HEK293 (cell line): ENCODE data around the gene UNC119.

ENCODE experiments used
- CTCF ChIA-PET: fragments of 350-600 bp; formaldehyde crosslinking; extraction: SDS; loops from one replicate; lab custom pipeline; 2021; ENCODE audit warnings: antibody characterized with exemption; lab: Yijun Ruan, JAX
- POLR2A ChIA-PET: fragments of 300-600 bp; formaldehyde crosslinking; extraction: SDS; loops from one replicate; lab custom pipeline; 2020; ENCODE audit warnings: antibody characterized with exemption, inconsistent platforms; lab: Yijun Ruan, JAX
- H3K27ac ChIP-seq: fragments of 200-500 bp; sonication (Bioruptor generic); 2 replicates; pipeline ENCODE4 v1.5.1; 2014; ENCODE audit warnings: low read depth, low read length, control low read depth, inconsistent platforms; ENCODE audit errors: extremely low read depth
- H3K36me3 ChIP-seq, 2 experiments: fragments of 200-500 bp in 1 of 2; sonication (Bioruptor generic) in 1 of 2; 1 replicate in 1 of 2; 2 replicates in 1 of 2; pipeline ENCODE4 v1.5.1; 2014 to 2017; ENCODE audit warnings: inconsistent platforms in 2 of 2, low read length in 2 of 2; ENCODE audit not compliant: control insufficient read depth in 2 of 2, insufficient read depth in 1 of 2
- H3K4me1 ChIP-seq: fragments of 200-500 bp; sonication (Bioruptor generic); 2 replicates; pipeline ENCODE4 v1.5.1; 2014; ENCODE audit warnings: mild to moderate bottlenecking, low read length, inconsistent platforms; ENCODE audit not compliant: control insufficient read depth, insufficient read depth
- H3K4me3 ChIP-seq: 2 replicates; pipeline ENCODE4 v1.5.1; 2011; ENCODE audit warnings: low read depth, mild to moderate bottlenecking, control low read depth, low read length, moderate library complexity
- H3K9me3 ChIP-seq: fragments of 200-500 bp; sonication (Bioruptor generic); 2 replicates; pipeline ENCODE4 v1.5.1; 2014; ENCODE audit warnings: low read depth, low read length, inconsistent platforms; ENCODE audit not compliant: control insufficient read depth, insufficient read depth
- HOXD13 ChIP-seq: sonication (generic); formaldehyde crosslinking; IDR thresholded peaks from 2 replicates; pipeline ENCODE4 v1.8.0; 2022; ENCODE audit warnings: missing genetic modification reagents, borderline replicate concordance
- KLF1 ChIP-seq: fragments of 450-650 bp; formaldehyde crosslinking; IDR thresholded peaks from 2 replicates; pipeline ENCODE4 v1.5.1; 2016; ENCODE audit warnings: missing biosample characterization, missing genetic modification characterization
- REPIN1 ChIP-seq: fragments of 450-650 bp; formaldehyde crosslinking; IDR thresholded peaks from 2 replicates; pipeline ENCODE4 v1.5.1; 2017; ENCODE audit warnings: missing biosample characterization, missing genetic modification characterization, low read depth
- ZNF140 ChIP-seq: fragments of 450-650 bp; formaldehyde crosslinking; IDR thresholded peaks from 2 replicates; pipeline ENCODE4 v1.5.1; 2016; ENCODE audit warnings: missing biosample characterization, missing genetic modification characterization
- ZNF18 ChIP-seq: fragments of 450-650 bp; formaldehyde crosslinking; IDR thresholded peaks from 2 replicates; pipeline ENCODE4 v1.5.1; 2016; ENCODE audit warnings: missing biosample characterization, missing genetic modification characterization
- ZNF23 ChIP-seq: fragments of 450-650 bp; formaldehyde crosslinking; IDR thresholded peaks from 2 replicates; pipeline ENCODE4 v1.5.1; 2016; ENCODE audit warnings: missing biosample characterization, missing genetic modification characterization, borderline replicate concordance
- ZNF274 ChIP-seq, 2 experiments: fragments of 200-500 bp in 1 of 2; fragments of 450-650 bp in 1 of 2; sonication (Bioruptor generic) in 1 of 2; formaldehyde crosslinking in 1 of 2; IDR thresholded peaks; 2 replicates each; pipeline versions ENCODE4 v1.5.1 to v1.6.1; 2014 to 2016; ENCODE audit warnings: borderline replicate concordance in 1 of 2, inconsistent platforms in 1 of 2, low read length in 1 of 2, missing biosample characterization in 1 of 2, missing genetic modification characterization in 1 of 2
- ZNF416 ChIP-seq: fragments of 450-650 bp; formaldehyde crosslinking; IDR thresholded peaks from 2 replicates; pipeline ENCODE4 v1.5.1; 2016; ENCODE audit warnings: missing biosample characterization, missing genetic modification characterization
- ZNF449 ChIP-seq: fragments of 450-650 bp; formaldehyde crosslinking; IDR thresholded peaks from 2 replicates; pipeline ENCODE4 v1.5.1; 2017; ENCODE audit warnings: missing biosample characterization, mild to moderate bottlenecking, missing genetic modification characterization, moderate library complexity
- ZNF488 ChIP-seq: fragments of 450-650 bp; formaldehyde crosslinking; IDR thresholded peaks from 2 replicates; pipeline ENCODE4 v1.5.1; 2016; ENCODE audit warnings: missing biosample characterization, missing genetic modification characterization
- ZNF521 ChIP-seq: fragments of 450-650 bp; formaldehyde crosslinking; IDR thresholded peaks from 2 replicates; pipeline ENCODE4 v1.5.1; 2017; ENCODE audit warnings: missing biosample characterization, mild to moderate bottlenecking, missing genetic modification characterization
- ZNF560 ChIP-seq: fragments of 450-650 bp; formaldehyde crosslinking; IDR thresholded peaks from 2 replicates; pipeline ENCODE4 v1.5.1; 2017; ENCODE audit warnings: missing biosample characterization, missing genetic modification characterization, borderline replicate concordance
- ZNF600 ChIP-seq: fragments of 450-650 bp; formaldehyde crosslinking; IDR thresholded peaks from 2 replicates; pipeline ENCODE4 v1.5.1; 2016; ENCODE audit warnings: missing biosample characterization, missing genetic modification characterization
- ZNF623 ChIP-seq: fragments of 450-650 bp; formaldehyde crosslinking; IDR thresholded peaks from 2 replicates; pipeline ENCODE4 v1.5.1; 2016; ENCODE audit warnings: missing biosample characterization, missing genetic modification characterization
- ZNF692 ChIP-seq: fragments of 450-650 bp; formaldehyde crosslinking; IDR thresholded peaks from 2 replicates; pipeline ENCODE4 v1.5.1; 2016; ENCODE audit warnings: missing biosample characterization, missing genetic modification characterization

The UNC119 gene

GRCh38 chr17:28505986-28506665 lies 46.3 kb downstream of the UNC119 start, which contains the start of gene FOXN1:
Gene FOXN1 (plus strand): TSS chr17:28506348. CDS start chr17:28523970, 17,622 bp downstream.
- no peak within 1 kb of the TSS for H3K4me3 ChIP-seq
- TF ChIP-seq ZNF449 (tag by site-specific recombination), result no peak
- no peak for TF ChIP-seq ZNF18 (tag by site-specific recombination)
- TF ChIP-seq ZNF23, result no peak
- TF ChIP-seq, all 188 proteins: peak for 0
- H3K9me3 ChIP-seq, result no peaks in the 10 kb centered on the region
- H3K27ac ChIP-seq, result no peak within 1 kb of the TSS
- ChIA-PET POLR2A (no interaction called here), CTCF (interaction anchor here (0.7 to 2.4 kb wide), 3 partner anchors 11 to 41 kb away, joined by 3 to 8 read pairs (median 5); no protein-coding TSS in a partner anchor)
- no peaks in the 10 kb centered on the region for H3K36me3 ChIP-seq
- no peaks in the 10 kb centered on the region for H3K4me1 ChIP-seq

GRCh38 chr17:28503420-28503819 lies 49.0 kb downstream of the UNC119 start:
- POLR2A ChIA-PET, result interaction anchor here (0.6 kb wide), 1 partner anchor 15 kb away, joined by 3 read pairs; no protein-coding TSS in a partner anchor
- no peak for TF ChIP-seq ZNF560 (tag by site-specific recombination)
- TF ChIP-seq ZNF521 (tag by site-specific recombination), result no peak
- TF ChIP-seq ZNF140 (tag by site-specific recombination), result no peak
- no peak for TF ChIP-seq ZNF416 (tag by site-specific recombination)
- TF ChIP-seq HOXD13, result no peak
- no peak for TF ChIP-seq ZNF692
- no peak for TF ChIP-seq REPIN1 (tag by site-specific recombination)
- TF ChIP-seq ZNF274 (IDR thresholded peaks at IDR 0.05; ENCODE audit: low read length), result no peak
- no peak for TF ChIP-seq ZNF274 (tag by site-specific recombination; IDR thresholded peaks at IDR 0.05; ENCODE audit: borderline replicate concordance)
- no peak for TF ChIP-seq ZNF623 (tag by site-specific recombination)
- Histone ChIP-seq H3K9me3 (no peaks in the 10 kb centered on the region), H3K27ac (no peak overlapping the region), H3K36me3 (no peaks in the 10 kb centered on the region), H3K4me1 (no peaks in the 10 kb centered on the region), H3K4me3 (no peak overlapping the region)
- CTCF ChIA-PET, result interaction anchor here (0.6 to 2.7 kb wide), 7 partner anchors 8 to 45 kb away, joined by 3 to 34 read pairs (median 4); no protein-coding TSS in a partner anchor

- POLR2A ChIA-PET, result interaction anchor here (0.7 kb wide), 1 partner anchor 750 kb away, joined by 5 read pairs; no protein-coding TSS in a partner anchor
Observed at GRCh38 chr17:28501421-28502284, 50.8 kb downstream of the UNC119 start.

More at GRCh38 chr17:28501421-28502284, 50.8 kb downstream of the UNC119 start:
- Histone ChIP-seq H3K4me3 (no peak overlapping the region), H3K27ac (no peak overlapping the region), H3K9me3 (no peaks in the 10 kb centered on the region), H3K36me3 (no peaks in the 10 kb centered on the region), H3K4me1 (no peaks in the 10 kb centered on the region)
- CTCF ChIA-PET, result interaction anchor here (0.7 to 2.7 kb wide), 6 partner anchors 11 to 615 kb away, joined by 3 to 34 read pairs (median 3); no protein-coding TSS in a partner anchor
- TF ChIP-seq KLF1 (tag by site-specific recombination) (0 out of 2 replicates have a peak, but pooled peaks have one; percentile 14), ZNF488 (no peak), ZNF600 (tag by site-specific recombination) (peak; percentile 54)
